GM18498 (cell line): ENCODE data around the gene ARPC1A.
"Not testable (repeated sequence)": the region's sequence is repeated elsewhere in the genome, so short reads cannot be mapped to it uniquely, and the experiment has no call there.

Experiments used
- ATAC-seq: cut with Tn5 transposase; IDR thresholded peaks from one replicate; pipeline ENCODE4 v1.9.1; 2021; ENCODE audit warnings: mild to moderate bottlenecking, moderate library complexity; ENCODE audit not compliant: unreplicated experiment

Gene ARPC1A

GRCh38 chr7:99368750-99369389 lies 43.2 kb downstream of the ARPC1A start:
- no peak for ATAC-seq

GRCh38 chr7:99369767-99370391 lies 44.2 kb downstream of the ARPC1A start:
- no peak for ATAC-seq

GRCh38 chr7:99371376-99371920 lies 45.8 kb downstream of the ARPC1A start:
- no peak for ATAC-seq

GRCh38 chr7:99372275-99373090 lies 46.8 kb downstream of the ARPC1A start:
- no peak for ATAC-seq

GRCh38 chr7:99373091-99374066 lies 47.7 kb downstream of the ARPC1A start:
- ATAC-seq = no peak

GRCh38 chr7:99374111-99375064 lies 48.7 kb downstream of the ARPC1A start, which contains the start of gene ARPC1B:
TSS of gene ARPC1B (plus strand) at chr7:99374730. CDS start at chr7:99385715, 10,985 bp downstream.
- ATAC-seq = peak; percentile 66

GRCh38 chr7:99375070-99375807 lies 49.5 kb downstream of the ARPC1A start:
- peak; percentile 46 for ATAC-seq

- no peak for ATAC-seq
Measured at GRCh38 chr7:99379043-99379577, 53.4 kb downstream of the ARPC1A start.

GRCh38 chr7:99379693-99380031 lies 54.0 kb downstream of the ARPC1A start:
- ATAC-seq = not testable (repeated sequence)

GRCh38 chr7:99380032-99380822 lies 54.5 kb downstream of the ARPC1A start:
- peak; percentile 38 for ATAC-seq

- peak; percentile 78 for ATAC-seq
Measured at GRCh38 chr7:99380823-99381663, 55.3 kb downstream of the ARPC1A start.

GRCh38 chr7:99381664-99382075 lies 56.0 kb downstream of the ARPC1A start:
- ATAC-seq = no peak

- no peak for ATAC-seq
Measured at GRCh38 chr7:99383203-99383602, 57.5 kb downstream of the ARPC1A start.

GRCh38 chr7:99383791-99384370 lies 58.2 kb downstream of the ARPC1A start:
- no peak for ATAC-seq

GRCh38 chr7:99384523-99384922 lies 58.8 kb downstream of the ARPC1A start:
- no peak for ATAC-seq

GRCh38 chr7:99385564-99385963 lies 59.9 kb downstream of the ARPC1A start:
- ATAC-seq = no peak
